ENCODE results near the gene JPH4. TPM values are rescaled to one million over a fixed set of nuclear protein-coding genes. Genes with fewer than 3 reads are reported as not detected.

JPH4 gene
- total RNA-seq, 1 experiment from 2014 or later, result not detected

DNA sequence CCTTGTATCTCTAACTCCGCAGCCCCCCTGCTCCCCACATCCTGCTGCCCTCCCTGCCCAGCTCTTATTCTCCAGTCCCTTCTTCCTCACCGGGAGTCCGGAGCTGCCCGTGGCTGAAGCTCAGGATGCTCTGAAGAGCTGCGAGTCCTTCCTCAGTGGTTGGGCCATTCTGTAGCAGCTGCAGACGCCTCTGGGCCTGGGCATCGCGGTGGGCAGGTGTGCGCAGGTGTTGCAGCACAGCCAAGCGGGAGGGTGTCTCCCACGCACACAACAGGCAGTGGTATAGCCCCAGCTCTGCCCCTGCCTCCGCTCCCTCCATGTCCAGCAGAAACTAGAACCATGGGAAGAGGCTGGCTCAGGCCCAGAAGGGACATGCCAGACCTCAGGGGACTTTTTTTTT, 47.2 kb downstream of the JPH4 start:
- no peaks in the 10 kb centered on the region for H3K36me3 ChIP-seq (ENCODE audit: control insufficient read depth, insufficient read depth, low read length)
- H3K4me3 ChIP-seq (ENCODE audit: low read depth, low read length), result no peak overlapping the region
- no peak for DNase-seq
- no peaks in the 10 kb centered on the region for H3K4me1 ChIP-seq
- Mint-ChIP-seq H3K4me3 (ENCODE audit: unreplicated experiment) (no peak overlapping the region), H3K36me3 (ENCODE audit: insufficient read depth, unreplicated experiment) (no peaks in the 10 kb centered on the region), H3K9me3 (ENCODE audit: unreplicated experiment) (no peaks in the 10 kb centered on the region), H3K27ac (ENCODE audit: unreplicated experiment) (no peak overlapping the region), H3K27me3 (ENCODE audit: insufficient read depth, unreplicated experiment) (no peaks in the 10 kb centered on the region), H3K4me1 (ENCODE audit: low read depth, unreplicated experiment) (no peaks in the 10 kb centered on the region)
- ChIA-PET POLR2A (no interaction called here), CTCF (no interaction called here)
- BruUV-seq (replicated peaks), result no TSS peak
- intact Hi-C loops (cut with micrococcal nuclease; ENCODE audit: unreplicated experiment), result no loop called here
- H3K9me3 ChIP-seq, result no peaks in the 10 kb centered on the region
- TF ChIP-seq, protein P1, sequence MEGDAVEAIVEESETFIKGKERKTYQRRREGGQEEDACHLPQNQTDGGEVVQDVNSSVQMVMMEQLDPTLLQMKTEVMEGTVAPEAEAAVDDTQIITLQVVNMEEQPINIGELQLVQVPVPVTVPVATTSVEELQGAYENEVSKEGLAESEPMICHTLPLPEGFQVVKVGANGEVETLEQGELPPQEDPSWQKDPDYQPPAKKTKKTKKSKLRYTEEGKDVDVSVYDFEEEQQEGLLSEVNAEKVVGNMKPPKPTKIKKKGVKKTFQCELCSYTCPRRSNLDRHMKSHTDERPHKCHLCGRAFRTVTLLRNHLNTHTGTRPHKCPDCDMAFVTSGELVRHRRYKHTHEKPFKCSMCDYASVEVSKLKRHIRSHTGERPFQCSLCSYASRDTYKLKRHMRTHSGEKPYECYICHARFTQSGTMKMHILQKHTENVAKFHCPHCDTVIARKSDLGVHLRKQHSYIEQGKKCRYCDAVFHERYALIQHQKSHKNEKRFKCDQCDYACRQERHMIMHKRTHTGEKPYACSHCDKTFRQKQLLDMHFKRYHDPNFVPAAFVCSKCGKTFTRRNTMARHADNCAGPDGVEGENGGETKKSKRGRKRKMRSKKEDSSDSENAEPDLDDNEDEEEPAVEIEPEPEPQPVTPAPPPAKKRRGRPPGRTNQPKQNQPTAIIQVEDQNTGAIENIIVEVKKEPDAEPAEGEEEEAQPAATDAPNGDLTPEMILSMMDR (IDR thresholded peaks at IDR 0.05; ENCODE audit: insufficient read depth in 1 of 2, low read depth in 1 of 2, low read length in 1 of 2, severe bottlenecking in 1 of 2, unreplicated experiment in 1 of 2), result no peak
- no peaks in the 10 kb centered on the region for H3K27me3 ChIP-seq (replicated peaks; ENCODE audit: control insufficient read depth, insufficient read depth, low read length)

DNA sequence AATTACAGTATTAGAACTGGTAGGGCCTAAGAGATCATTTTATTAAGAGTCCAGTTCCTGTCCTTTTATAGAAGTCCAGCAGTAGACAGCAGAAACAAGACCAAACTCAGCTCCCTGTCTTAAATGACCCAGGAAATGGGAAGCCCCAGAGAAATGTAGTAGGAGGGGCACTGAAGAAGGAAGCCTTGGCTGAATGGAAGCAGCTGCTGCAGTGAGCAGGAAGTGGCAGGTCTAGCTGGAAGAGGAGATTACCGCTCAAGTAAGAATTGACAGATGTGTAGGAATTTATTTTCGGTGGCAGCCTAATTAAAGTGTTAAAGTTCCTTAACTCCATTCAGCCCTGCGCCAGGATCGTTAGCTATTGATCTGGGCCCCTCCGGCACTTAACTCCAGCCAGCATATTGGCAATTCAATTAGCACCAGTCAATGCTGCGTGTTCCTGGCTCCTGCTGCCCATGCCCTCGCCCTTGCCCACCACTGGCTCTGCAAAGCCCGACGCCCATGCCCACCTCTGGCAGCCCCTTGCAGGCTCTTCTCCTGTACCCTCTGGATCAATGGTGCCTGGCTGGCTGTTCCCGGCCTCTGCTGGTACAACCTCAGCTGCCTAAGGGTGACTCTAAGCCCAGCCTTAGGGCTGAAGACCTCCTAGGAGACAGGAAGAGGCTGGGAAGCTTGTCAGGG, 48.1 kb downstream of the JPH4 start:
- H3K27me3 Mint-ChIP-seq (ENCODE audit: insufficient read depth, unreplicated experiment), result no peaks in the 10 kb centered on the region
- ChIA-PET CTCF (no interaction called here), POLR2A (no interaction called here)
- no peaks in the 10 kb centered on the region for H3K36me3 Mint-ChIP-seq (ENCODE audit: insufficient read depth, unreplicated experiment)
- no peak overlapping the region for H3K4me3 Mint-ChIP-seq (ENCODE audit: unreplicated experiment)
- Histone ChIP-seq H3K4me1 (no peaks in the 10 kb centered on the region), H3K27me3 (replicated peaks; ENCODE audit: control insufficient read depth, insufficient read depth, low read length) (no peaks in the 10 kb centered on the region), H3K9me3 (no peaks in the 10 kb centered on the region), H3K4me3 (ENCODE audit: low read depth, low read length) (no peak overlapping the region), H3K36me3 (ENCODE audit: control insufficient read depth, insufficient read depth, low read length) (no peaks in the 10 kb centered on the region)
- no peak overlapping the region for H3K27ac Mint-ChIP-seq (ENCODE audit: unreplicated experiment)
- TF ChIP-seq, protein P1 (IDR thresholded peaks at IDR 0.05; ENCODE audit: insufficient read depth in 1 of 2, low read depth in 1 of 2, low read length in 1 of 2, severe bottlenecking in 1 of 2, unreplicated experiment in 1 of 2), result no peak
- no peak for DNase-seq
- intact Hi-C loops (cut with micrococcal nuclease; ENCODE audit: unreplicated experiment), result no loop called here
- H3K4me1 Mint-ChIP-seq (ENCODE audit: low read depth, unreplicated experiment), result no peaks in the 10 kb centered on the region
- no TSS peak for BruUV-seq (replicated peaks)
- H3K9me3 Mint-ChIP-seq (ENCODE audit: unreplicated experiment), result no peaks in the 10 kb centered on the region

DNA sequence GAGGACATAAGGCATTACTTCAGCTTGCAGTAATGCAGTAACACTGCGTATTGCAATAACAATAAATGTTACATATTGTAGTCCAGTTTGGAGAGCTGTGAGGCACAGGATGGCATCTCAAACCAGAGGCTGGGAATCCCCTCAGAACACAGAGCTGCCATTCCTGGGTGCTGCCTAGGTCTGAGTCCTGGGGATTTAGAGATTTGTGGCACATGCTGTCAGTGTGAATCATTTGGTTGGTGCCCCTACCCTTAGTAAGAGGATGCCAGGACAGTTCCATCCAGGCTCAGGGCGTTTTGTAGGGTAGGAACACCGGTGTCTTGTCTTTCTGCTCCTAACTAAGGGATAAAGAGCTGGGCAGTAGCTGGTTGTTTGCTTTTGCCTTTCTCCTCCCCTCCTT, 49.6 kb downstream of the JPH4 start:
- Histone ChIP-seq H3K36me3 (ENCODE audit: control insufficient read depth, insufficient read depth, low read length) (no peaks in the 10 kb centered on the region), H3K9me3 (no peaks in the 10 kb centered on the region), H3K4me1 (no peaks in the 10 kb centered on the region), H3K4me3 (ENCODE audit: low read depth, low read length) (no peak overlapping the region), H3K27me3 (replicated peaks; ENCODE audit: control insufficient read depth, insufficient read depth, low read length) (no peaks in the 10 kb centered on the region)
- H3K9me3 Mint-ChIP-seq (ENCODE audit: unreplicated experiment), result no peaks in the 10 kb centered on the region
- no peaks in the 10 kb centered on the region for H3K27me3 Mint-ChIP-seq (ENCODE audit: insufficient read depth, unreplicated experiment)
- H3K36me3 Mint-ChIP-seq (ENCODE audit: insufficient read depth, unreplicated experiment), result no peaks in the 10 kb centered on the region
- POLR2A ChIA-PET, result interaction anchor here (0.6 kb wide), 1 partner anchor 11 kb away, joined by 3 read pairs; no protein-coding TSS in a partner anchor
- intact Hi-C loops (cut with micrococcal nuclease; ENCODE audit: unreplicated experiment), result no loop called here
- no peak overlapping the region for H3K4me3 Mint-ChIP-seq (ENCODE audit: unreplicated experiment)
- CTCF ChIA-PET, result interaction anchor here (0.6 to 1.1 kb wide), 2 partner anchors 11 to 292 kb away, joined by 4 to 5 read pairs; no protein-coding TSS in a partner anchor
- BruUV-seq (replicated peaks), result no TSS peak
- no peak overlapping the region for H3K27ac Mint-ChIP-seq (ENCODE audit: unreplicated experiment)
- TF ChIP-seq, protein P1 (IDR thresholded peaks at IDR 0.05; ENCODE audit: insufficient read depth in 1 of 2, low read depth in 1 of 2, low read length in 1 of 2, severe bottlenecking in 1 of 2, unreplicated experiment in 1 of 2), result no peak
- no peaks in the 10 kb centered on the region for H3K4me1 Mint-ChIP-seq (ENCODE audit: low read depth, unreplicated experiment)
- no peak for DNase-seq

Measured in Caco-2 (cell line).